Body of pancreas (tissue), 4 donors: Measurements from ENCODE around the gene WNT3. TPM values are rescaled to one million over a fixed set of nuclear protein-coding genes. Genes with fewer than 3 reads are reported as not detected.

Experiments
- ATAC-seq: fragments of 150-250 bp; one replicate; pipeline ENCODE4 v1.9.1; 2016
- DNase-seq, 4 donors: peaks; one replicate each; pipeline ENCODE4 v3.0.0-alpha.2; 2019
- H3K27ac ChIP-seq, 4 donors: fragments of 200-600 bp; sonication (generic); 1 replicate in 3 of 4; 2 replicates in 1 of 4; pipeline versions ENCODE4 v1.5.1 to v1.6.1; 2016 to 2019; ENCODE audit warnings: mild to moderate bottlenecking in 1 of 4, mixed read lengths in 1 of 4, moderate library complexity in 1 of 4
- H3K27me3 ChIP-seq, 2 donors: fragments of 200-600 bp; sonication (generic); one replicate each; pipeline ENCODE4 v1.6.0; 2016; ENCODE audit warnings: mild to moderate bottlenecking in 1 of 2
- H3K36me3 ChIP-seq, 2 donors: fragments of 200-600 bp; sonication (generic); replicated peaks in 1 of 2; 2 replicates each; pipeline ENCODE4 v1.5.1; 2016; ENCODE audit warnings: low read depth in 2 of 2; ENCODE audit not compliant: insufficient read depth in 1 of 2
- H3K4me1 ChIP-seq: fragments of 200-600 bp; sonication (generic); one replicate; pipeline ENCODE4 v1.6.0; 2016
- H3K4me3 ChIP-seq, 2 donors: fragments of 200-600 bp; sonication (generic); 1 replicate in 1 of 2; 2 replicates in 1 of 2; pipeline ENCODE4 v1.5.1; 2016 to 2019
- H3K9me3 ChIP-seq, 3 donors: fragments of 200-600 bp; sonication (generic); 1 replicate in 2 of 3; 2 replicates in 1 of 3; pipeline ENCODE4 v1.5.1; 2016
- POLR2A ChIP-seq, 3 donors: fragments of 450-650 bp; IDR thresholded peaks; one replicate each; pipeline ENCODE4 v1.6.1; 2016; ENCODE audit warnings: antibody characterized with exemption in 3 of 3, mild to moderate bottlenecking in 2 of 3
- WGBS, 2 donors: methylation state at CpG; one replicate each; pipeline ENCODE4 v1.1.5; 2017; 5-methylcytosine and 5-hydroxymethylcytosine counted together
- intact Hi-C: fragments of 100-400 bp; cut with DNase I; formaldehyde crosslinking; loops from one replicate; pipeline ENCODE4 v1.15.1; 2023
- total RNA-seq, 2 donors: library from RNA; depleted of rRNA; stranded (reverse); fragments of >200 nt; gene quantifications; one replicate each; pipeline ENCODE4 v1.1.0, GENCODE V29; 2016
- TF ChIP-seq, protein P1 (sequence below), 7 experiments: fragments of 450-650 bp in 4 of 7; fragments of 200-600 bp in 3 of 7; sonication (generic) in 3 of 7; IDR thresholded peaks; one replicate each; pipeline ENCODE4 v1.5.1; 2016 to 2019; ENCODE audit warnings: antibody characterized with exemption in 7 of 7

Gene WNT3
- total RNA-seq, 2 donors from 2014 or later = 0.26 to 1.6 TPM

DNA sequence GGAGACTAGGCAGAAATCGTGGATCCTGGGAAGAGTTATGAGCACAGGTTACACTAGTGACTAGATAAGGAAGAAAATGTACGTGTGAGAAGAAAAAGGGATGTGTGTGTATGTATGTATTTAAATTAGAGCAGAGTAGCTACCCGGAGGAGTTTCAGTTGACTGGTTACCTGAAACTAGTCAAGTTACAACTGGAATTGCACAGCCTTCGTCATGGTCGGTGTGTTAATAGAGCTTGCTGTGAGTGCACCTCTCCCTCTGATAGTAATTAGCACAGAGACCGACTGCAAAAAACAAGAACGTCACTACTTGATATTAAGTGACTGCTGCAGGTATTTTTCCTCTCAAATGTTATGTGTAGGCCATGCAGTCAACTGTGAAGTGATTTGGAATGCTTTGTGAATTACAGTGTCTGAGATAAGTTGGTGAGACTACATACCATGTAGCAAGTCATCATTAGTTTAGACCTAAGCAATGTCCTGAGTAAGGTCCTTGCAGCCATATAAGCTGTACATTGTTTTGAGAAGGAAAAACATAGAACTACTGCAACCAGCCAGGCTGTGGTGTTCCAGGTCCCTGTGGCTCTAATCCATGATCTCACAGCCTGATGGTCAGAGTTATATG is 95.7 kb downstream of the WNT3 start:
- no peak for DNase-seq
- Histone ChIP-seq H3K27ac (no peak overlapping the region), H3K4me3 (no peak overlapping the region), H3K36me3 (no peaks in the 10 kb centered on the region), H3K4me1 (peaks cover 11% of the 10 kb centered on the region), H3K27me3 (no peaks in the 10 kb centered on the region), H3K9me3 (no peaks in the 10 kb centered on the region)
- TF ChIP-seq POLR2A (IDR thresholded peaks at IDR 0.05) = no peak
- TF ChIP-seq, protein P1, sequence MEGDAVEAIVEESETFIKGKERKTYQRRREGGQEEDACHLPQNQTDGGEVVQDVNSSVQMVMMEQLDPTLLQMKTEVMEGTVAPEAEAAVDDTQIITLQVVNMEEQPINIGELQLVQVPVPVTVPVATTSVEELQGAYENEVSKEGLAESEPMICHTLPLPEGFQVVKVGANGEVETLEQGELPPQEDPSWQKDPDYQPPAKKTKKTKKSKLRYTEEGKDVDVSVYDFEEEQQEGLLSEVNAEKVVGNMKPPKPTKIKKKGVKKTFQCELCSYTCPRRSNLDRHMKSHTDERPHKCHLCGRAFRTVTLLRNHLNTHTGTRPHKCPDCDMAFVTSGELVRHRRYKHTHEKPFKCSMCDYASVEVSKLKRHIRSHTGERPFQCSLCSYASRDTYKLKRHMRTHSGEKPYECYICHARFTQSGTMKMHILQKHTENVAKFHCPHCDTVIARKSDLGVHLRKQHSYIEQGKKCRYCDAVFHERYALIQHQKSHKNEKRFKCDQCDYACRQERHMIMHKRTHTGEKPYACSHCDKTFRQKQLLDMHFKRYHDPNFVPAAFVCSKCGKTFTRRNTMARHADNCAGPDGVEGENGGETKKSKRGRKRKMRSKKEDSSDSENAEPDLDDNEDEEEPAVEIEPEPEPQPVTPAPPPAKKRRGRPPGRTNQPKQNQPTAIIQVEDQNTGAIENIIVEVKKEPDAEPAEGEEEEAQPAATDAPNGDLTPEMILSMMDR (IDR thresholded peaks at IDR 0.05) = no peak
- WGBS, 2 donors = 67% methylated on average over 7 of the region's 7 CpGs
- intact Hi-C loops = no loop called here
- ATAC-seq = no peak

DNA sequence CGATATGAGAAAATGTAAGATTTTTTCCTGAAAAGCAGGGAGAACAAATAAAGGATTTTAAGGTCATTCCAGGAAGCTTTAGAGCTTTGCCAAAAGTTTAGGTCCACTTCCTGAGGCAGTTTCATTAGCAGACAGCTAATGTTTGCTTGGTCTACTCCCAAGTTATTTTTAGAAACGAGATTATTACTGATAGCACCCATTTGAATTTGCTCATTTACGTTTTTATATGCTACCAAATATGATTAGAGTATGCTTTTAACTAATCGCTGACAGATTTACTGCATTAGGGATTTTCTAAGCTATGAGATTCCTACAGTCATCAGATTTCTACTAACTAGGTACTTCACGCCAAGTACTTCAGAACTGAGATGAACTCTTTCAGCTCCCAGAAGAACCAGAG is 98.1 kb downstream of the WNT3 start:
- DNase-seq (no peak), ATAC-seq (no peak)
- H3K4me1 ChIP-seq = peaks cover 8% of the 10 kb centered on the region
- intact Hi-C loops = no loop called here
- H3K36me3 ChIP-seq = no peaks in the 10 kb centered on the region
- no peak overlapping the region for H3K27ac ChIP-seq
- 24 to 28% methylated on average over 5 of the region's 5 CpGs for WGBS, 2 donors
- TF ChIP-seq, protein P1 (IDR thresholded peaks at IDR 0.05) = no peak
- TF ChIP-seq POLR2A (IDR thresholded peaks at IDR 0.05) = no peak
- no peaks in the 10 kb centered on the region for H3K9me3 ChIP-seq
- H3K27me3 ChIP-seq = no peaks in the 10 kb centered on the region
- no peak overlapping the region for H3K4me3 ChIP-seq

DNA sequence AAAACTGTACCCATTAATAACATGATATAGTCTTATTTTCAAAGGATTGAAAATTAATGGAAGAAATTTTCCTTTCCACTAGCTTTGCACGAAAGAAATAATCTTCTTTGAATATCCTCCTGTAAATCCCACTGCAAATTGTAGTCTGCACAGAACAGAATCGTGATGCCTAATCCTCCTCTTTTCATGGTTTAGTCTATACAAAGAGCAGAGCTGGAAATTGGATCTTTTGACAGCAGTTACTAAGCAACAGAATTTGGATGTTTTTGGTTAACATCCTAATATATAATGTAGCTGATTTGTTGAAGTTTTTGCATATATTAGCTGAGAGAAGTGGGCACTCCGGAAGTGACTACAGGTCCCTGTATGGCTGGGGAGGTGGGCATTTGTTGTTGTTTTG is 98.6 kb downstream of the WNT3 start:
- peaks cover 8% of the 10 kb centered on the region for H3K4me1 ChIP-seq
- WGBS, 2 donors = 55 to 61% methylated on average over 3 of the region's 3 CpGs
- no peak for ATAC-seq

DNA sequence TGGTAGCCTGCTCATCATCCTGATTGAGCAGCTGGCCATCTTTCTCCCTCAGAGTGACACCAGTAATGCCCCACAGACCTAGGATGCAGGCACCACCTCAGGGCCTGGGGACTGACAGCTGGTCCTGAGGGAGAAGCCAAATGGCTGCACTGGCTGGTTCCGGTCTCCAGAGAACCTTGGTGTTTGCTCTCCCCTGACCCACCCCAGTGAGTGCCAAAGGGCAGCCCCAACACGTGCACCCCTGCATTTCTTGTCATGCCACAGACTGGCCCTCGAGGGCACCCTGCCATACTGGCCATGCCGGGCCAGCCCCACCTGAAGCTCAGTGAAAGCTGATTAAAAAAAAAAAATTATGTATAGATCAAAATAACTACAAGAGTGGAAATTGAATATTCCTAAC is 100.5 kb downstream of the WNT3 start:
- intact Hi-C loops = no loop called here
- H3K4me3 ChIP-seq = no peak overlapping the region
- H3K4me1 ChIP-seq = peaks cover 8% of the 10 kb centered on the region
- WGBS, 2 donors = 85 to 96% methylated on average over 3 to 4 of the region's 4 CpGs
- H3K9me3 ChIP-seq = no peaks in the 10 kb centered on the region
- H3K36me3 ChIP-seq = no peaks in the 10 kb centered on the region
- no peak for TF ChIP-seq POLR2A (IDR thresholded peaks at IDR 0.05)
- TF ChIP-seq, protein P1 (IDR thresholded peaks at IDR 0.05) = no peak
- ATAC-seq = no peak
- no peaks in the 10 kb centered on the region for H3K27me3 ChIP-seq
- DNase-seq = no peak
- H3K27ac ChIP-seq = no peak overlapping the region

More for the DNA sequence above, 98.6 kb downstream of the WNT3 start:
- no peak for TF ChIP-seq POLR2A (IDR thresholded peaks at IDR 0.05)
- TF ChIP-seq, protein P1 (IDR thresholded peaks at IDR 0.05) = no peak
- H3K27ac ChIP-seq = no peak overlapping the region
- H3K27me3 ChIP-seq = no peaks in the 10 kb centered on the region
- H3K9me3 ChIP-seq = no peaks in the 10 kb centered on the region
- no peak for DNase-seq
- H3K4me3 ChIP-seq = no peak overlapping the region
- intact Hi-C loops = no loop called here
- no peaks in the 10 kb centered on the region for H3K36me3 ChIP-seq

Other genes with a start within 250 kb of the WNT3 start
- 10 to 100 TPM; 10.1 to 13.8 TPM for gene ARL17A, start 239.0 kb downstream of the WNT3 start, total RNA-seq
- 10 to 100 TPM in 1 of 2 donors, 1 to 10 TPM in 1; 9.9 to 32.9 TPM for gene NSF, start 228.0 kb downstream of the WNT3 start, total RNA-seq
- gene WNT9B, start 32.9 kb upstream of the WNT3 start, total RNA-seq = not detected
- gene GOSR2, start 104.5 kb upstream of the WNT3 start, total RNA-seq = 10 to 100 TPM; 41.8 to 46.5 TPM
- gene RPRML, start 160.6 kb upstream of the WNT3 start, total RNA-seq = 1 to 10 TPM in 1 of 2 donors, not detected in 1; 1.3 TPM